Ecto neural progenitor cell (in vitro differentiated cells): ENCODE measurements around the gene DLGAP1.
"Not testable (repeated sequence)": the region's sequence is repeated elsewhere in the genome, so short reads cannot be mapped to it uniquely, and the experiment has no call there.

Experiments used
- DNase-seq: peaks from one replicate; pipeline ENCODE4 v3.0.0-alpha.2; 2018; ENCODE audit warnings: low spot score

The DLGAP1 gene

DNA sequence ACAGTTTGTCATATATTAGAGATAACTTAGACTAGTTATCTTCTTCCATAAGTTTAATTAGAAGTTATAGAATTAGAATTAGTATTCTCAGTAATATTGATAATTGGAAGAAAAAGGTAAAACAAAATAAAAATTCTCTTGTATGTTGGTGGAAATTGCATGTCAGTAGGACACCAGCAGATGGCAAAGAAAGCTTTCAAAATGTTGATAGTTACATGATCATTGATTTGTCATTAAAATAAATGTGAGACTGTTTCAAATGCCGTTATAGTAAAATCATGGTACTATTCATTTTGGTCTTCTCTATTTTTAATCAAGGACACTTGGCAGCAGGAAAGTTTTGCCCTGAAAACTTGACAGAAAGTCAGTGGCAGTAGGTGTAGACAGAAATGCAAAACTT is 734.9 kb downstream of the DLGAP1 start:
- DNase-seq: no peak

DNA sequence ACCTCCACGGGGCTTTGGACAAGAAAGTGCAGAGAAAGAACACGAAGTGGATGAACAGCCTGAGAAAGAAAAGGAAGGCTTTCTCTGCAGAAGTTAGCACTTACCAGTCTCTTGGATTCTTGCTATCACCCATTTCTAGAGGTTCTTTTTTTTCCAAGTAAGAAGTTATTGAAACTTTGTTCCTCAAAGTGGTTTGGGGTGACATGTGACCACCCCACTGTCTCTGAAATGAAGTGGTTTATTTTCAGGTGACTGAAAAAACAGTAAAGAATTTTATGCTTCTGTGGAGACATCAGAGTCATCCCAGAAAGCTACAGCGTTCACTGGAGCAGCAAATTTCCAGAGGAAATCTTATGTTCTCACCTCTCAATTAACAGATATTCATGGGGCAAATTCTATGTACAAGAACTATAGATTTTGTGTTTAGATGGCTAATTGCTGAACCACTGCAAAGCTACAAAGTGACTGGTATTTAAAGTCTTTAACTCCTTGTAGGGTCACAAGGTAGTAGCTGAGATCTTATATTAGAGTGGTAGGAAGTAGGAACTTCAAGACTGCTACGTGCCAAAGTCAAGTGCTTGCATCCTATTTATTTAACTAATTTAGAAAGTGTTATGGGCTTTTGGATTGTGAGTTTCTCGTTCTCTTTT is 737.6 kb downstream of the DLGAP1 start:
- DNase-seq: no peak

DNA sequence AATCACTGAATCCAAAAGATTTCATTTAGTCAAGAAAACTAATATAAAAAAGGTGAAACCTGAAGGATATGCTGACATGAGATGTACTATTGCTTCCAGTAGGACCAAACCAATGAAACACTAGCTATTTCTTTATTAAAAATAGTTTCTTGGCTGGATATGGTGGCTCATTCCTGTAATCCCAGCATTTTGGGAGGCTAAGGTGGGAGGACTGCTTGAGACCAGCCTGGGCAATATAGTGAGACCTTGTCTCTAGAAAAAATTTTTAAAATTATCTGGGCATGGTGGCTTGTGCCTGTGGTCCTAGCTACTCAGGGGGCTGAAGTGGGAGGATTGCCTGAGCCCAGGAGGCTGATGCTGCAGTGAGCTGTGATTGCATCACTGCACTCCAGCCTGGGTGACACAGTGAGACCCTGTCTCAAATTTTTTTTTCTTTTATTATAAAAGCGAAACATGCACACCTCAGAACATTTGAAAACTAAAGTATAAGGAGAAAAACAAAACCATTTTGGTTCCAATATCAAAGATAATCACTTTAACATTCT is 738.9 kb downstream of the DLGAP1 start:
- DNase-seq: no peak

DNA sequence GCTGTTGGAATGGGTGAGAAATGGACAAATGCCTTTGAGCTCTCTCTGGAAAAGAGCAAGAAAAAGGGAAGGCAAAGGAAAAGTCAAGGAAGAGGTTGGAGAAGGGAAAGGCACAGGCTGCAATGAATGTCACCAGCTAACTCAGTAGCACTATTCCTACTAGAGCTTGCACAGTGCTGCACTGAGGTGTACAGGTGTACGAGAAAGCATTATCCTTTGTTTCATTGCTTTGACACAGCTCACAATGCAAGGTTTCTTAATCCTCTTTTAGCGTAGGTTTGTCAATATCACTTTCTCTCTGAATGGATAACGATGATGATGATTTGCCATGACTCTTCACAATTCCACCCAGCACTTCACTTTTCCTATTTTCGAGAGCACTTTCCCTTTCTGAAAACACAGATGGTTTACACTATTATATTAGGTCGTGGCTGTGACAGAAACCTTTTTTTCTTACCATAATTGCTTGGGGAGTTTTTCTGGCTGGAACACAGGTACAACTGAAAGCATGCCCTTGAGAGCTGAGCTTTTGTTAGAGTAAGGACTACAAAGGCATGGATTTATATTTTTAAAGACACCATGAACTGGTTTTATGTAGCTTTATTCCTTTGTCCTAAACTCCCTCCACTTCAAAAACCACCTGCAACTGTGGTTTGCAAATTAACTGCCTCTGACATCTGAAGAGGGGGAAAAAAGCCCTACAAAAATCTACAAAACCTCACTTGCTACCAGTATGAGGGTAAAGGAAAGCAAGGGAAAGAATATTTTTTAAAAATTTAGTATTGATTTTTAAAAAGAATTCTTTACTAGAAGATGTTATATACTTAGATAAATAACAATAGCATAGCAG is 739.7 kb downstream of the DLGAP1 start:
- DNase-seq: no peak

DNA sequence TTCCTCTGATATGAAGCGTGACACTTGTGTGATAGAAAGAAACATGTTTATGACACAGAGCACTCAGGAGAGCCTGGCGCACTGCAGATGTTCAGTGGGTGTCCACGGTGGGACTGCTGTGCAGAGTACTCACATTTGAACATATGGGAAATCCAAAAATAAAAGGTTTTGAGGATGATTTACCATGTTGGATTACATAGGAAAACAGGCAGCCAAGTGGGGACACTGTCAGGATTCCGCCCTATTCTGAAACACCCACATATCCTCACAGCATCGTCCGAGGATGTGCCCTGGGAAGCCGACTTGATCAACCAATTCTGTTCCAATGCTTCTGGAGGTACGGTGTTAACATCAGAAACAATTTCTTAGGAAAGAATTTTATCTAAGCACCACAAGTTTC is 741.4 kb downstream of the DLGAP1 start:
- no peak for DNase-seq

DNA sequence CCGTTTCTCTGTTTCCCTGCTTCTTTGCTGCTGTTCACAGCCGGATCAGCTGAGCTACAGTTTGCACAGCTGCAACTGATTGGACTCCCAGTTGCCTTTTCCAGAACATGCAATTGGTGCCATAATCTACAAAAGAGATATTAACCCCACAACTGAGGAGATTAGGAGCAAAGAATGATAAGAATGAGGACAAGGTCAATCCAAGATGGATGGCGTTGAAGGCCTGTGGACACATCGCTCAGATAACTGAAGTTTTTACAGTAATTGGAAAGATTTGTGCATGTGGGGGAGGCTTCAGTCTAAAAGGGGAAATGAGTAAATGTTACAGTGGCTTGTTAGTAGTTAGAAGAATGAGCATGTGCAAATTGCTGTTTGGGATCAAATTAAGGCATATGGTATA is 741.9 kb downstream of the DLGAP1 start:
- DNase-seq: no peak

DNA sequence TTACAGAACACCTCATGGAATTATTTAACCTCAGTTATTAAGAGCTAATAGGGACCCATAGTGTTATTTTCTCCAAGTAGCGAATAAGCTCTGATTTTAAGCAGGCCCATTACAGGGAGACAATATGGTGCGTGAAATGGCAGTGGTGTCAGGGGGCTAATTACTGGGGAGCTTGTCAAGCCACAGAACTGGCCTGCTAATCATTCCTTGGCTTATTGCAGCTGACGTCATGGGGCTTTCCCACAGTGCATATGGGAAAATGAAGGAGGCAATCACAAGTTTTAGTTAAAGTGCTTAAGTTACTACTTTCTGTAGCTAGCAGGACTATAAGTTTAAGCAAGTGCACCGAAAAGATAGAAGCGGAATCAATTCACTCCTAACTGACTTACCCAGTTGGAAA is 742.6 kb downstream of the DLGAP1 start:
- DNase-seq: no peak

DNA sequence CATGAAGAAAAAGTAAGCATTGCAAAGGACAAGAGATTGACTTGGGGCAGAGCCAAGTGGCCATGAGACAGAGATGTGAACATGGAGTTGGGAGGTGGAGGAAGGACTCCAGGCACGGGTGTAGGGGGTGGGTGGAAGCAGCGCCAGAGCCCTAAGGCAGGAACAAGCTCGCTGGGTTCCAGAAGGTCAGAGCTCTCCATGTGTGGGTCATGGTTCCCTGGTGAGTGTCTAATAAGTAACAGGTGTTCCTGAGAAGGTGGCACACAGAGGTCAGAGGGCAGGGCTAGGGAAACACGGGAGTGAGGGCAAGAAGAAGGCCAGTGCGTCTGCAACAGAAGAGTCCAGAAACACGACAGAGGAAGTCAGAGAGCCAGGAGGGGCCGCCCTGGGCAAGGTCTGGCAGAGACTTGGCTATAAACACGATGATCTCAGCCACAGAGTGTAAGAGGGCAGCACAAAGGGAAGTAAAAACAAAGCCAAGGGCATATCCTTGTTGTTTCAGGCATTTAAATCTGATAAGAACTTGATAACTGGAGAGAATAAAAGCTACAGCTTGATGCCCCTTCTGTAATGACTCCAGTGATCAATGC is 744.3 kb downstream of the DLGAP1 start:
- DNase-seq: no peak

DNA sequence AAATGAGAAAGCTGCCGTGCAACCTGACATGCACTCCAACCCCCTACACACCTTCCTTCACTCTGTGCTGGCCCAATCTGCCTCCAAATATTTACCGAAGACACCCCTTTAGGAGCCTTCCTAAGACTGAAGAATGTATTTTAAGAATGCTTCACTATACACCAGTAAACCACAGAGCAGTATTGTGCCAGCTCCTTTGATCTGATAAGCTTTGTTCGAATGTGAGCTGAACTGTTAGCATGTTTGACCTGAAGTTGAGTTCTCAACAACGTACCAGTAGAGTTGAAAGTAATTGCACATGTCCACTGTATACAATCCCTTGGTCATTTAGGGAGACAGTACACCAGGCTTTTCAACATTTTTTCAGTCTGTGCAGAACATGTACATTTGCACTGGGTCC is 745.9 kb downstream of the DLGAP1 start:
- DNase-seq: no peak

DNA sequence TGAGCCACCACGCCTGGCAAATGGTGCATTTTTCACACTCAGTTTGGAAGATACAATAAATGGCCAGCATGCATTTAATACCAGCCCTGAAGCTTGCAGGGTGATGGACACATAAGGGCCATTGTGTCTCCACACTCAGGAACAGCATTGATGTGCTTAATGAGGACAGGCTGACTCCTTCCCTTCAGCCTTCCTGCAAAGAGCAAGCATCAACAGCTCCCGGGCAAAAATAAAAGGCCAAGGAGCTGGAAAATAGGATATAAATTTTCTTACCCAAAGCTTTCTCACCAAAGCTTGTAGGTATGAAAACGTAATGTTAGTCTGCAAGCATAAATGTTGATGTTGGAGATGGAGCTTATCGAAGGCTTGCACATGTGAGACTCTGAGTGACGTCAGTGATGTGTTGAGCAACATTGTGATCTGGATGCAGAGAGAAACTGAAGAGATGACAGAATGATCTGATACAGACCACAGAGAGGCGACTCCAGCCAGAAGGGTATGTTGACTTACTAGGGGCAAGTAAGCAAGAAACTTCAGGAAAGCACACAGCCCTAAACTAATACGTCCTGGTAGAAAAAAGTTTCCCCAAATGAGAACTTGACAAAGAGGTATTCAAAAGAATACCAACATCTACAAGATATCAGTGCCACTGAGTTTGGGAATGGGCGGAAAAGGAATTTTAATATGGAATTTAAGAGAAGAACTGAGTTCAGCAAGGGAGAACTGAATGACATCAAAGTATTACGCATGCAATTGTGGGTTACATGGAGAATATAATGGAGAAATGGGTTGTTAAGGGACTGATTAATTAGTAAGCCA is 748.6 kb downstream of the DLGAP1 start:
- DNase-seq: no peak

DNA sequence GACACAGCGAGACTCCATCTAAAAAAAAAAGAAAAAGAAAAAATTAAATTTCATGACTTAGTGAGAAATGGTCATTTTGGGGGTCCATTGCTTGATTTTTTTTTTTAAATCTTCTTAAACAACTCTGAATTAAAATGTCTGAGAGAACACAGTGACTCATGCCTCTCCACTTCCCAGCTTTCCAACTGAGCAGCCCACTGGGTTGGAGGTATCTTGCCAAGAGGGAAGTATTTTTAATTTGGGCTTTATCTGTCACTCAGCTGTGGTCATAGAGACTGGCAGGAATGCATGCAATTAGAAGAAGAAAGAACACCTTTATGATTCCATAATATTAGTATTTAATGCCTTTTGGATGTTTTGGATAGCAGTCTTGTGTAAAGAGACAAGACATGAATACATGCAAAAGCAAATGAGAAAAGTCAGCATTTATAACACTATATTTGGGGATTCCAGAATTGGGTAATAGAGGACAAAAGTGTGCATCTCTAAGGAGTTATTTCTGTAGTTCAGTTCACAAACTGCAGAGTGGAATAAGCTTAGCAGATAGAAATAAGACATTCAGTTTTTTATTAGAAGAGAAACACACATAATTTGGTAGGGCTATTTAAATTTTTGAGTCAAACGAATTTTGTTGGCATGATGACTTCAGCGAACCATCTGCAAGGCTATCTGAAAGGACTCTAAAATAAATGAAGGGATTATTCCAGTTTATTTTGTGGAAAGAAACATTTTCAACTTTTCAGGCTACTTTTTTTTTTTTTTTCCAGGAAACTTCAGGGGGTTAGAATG is 750.4 kb downstream of the DLGAP1 start:
- no peak for DNase-seq

DNA sequence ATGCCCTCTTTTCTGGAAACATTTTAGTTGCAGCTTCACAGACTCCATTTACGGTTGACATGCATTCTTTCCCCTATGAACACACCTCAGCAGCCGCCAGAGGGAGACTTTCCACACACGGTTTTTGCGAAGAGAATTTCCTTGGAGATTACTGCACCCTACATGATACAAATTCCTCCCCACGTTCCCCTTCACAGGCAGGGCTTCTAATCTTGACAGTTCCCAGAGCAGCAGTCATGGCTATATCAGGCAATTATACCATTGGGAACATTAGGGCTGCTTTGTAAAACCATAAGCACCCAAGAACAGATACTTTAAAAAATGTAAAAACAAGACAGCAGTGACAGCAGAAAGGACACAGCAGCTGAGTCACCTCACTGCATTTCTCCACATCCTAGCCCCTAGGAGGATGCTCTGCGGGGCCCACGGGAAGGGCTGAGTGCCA is 751.4 kb downstream of the DLGAP1 start:
- DNase-seq: peak; percentile 76

DNA sequence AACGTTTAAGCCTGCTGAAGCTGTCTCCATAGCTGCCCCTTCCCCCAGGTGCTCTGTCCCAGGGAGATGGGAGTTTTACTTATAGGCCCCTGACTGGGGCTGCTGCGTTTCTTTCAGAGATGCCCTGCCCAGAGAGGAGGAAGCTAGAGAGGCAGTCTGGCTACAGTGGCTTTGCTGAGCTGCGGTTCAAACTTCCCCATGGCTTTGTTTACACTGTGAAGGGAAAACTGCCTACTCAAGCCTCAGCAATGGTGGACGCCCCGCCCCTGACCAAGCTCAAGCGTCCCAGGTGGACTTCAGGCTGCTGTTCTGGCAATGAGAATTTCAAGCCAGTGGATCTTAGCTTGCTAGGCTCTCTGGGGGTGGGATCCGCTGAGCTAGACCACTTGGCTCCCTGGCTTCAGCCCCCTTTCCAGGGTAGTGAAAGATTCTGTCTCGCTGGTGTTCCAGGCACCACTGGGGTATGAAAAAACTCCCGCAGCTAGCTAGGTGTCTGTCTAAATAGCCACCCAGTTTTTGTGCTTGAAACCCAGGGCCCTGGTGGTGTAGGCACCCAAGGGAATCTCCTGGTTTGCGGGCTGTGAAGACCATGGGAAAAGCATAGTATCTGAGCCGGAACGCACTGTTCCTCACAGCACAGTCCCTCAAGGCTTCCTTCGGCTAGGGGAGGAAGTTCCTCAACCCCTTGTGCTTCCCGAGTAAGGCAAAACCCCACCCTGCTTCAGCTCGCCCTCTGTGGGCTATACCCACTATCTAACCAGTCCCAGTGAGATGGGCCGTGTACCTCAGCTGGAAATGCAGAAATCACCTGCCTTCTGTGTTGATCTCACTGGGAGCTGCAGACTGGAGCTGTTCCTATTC is 755.2 kb downstream of the DLGAP1 start:
- DNase-seq: not testable (repeated sequence)

DNA sequence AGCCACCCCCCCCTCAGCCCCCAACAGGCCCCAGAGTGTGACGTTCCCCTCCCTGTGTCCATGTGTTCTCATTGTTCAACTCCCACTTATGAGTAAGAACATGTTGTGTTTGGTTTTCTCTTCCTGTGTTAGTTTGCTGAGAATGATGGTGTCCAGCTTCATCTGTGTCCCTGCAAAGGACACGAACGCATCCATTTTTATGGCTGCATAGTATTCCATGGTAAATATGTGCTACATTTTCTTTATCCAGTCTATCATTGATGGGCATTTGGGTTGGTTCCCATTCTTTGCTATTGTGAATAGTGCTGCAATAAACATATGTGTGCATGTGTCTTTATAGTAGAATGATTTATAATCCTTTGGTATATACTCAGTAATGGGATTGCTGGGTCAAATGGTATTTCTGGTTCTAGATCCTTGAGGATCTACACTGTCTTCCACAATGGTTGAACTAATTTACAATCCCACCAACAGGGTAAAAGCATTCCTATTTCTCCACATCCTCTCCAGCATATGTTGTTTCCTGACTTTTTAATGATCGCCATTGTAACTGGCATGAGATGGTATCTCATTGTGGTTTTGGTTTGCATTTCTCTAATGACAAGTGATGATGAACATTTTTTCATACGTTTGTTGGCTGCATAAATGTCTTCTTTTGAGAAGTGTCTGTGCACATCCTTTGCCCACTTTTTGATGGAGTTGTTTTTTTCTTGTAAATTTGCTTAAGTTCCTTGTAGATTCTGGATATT is 760.9 kb downstream of the DLGAP1 start:
- DNase-seq: not testable (repeated sequence)

DNA sequence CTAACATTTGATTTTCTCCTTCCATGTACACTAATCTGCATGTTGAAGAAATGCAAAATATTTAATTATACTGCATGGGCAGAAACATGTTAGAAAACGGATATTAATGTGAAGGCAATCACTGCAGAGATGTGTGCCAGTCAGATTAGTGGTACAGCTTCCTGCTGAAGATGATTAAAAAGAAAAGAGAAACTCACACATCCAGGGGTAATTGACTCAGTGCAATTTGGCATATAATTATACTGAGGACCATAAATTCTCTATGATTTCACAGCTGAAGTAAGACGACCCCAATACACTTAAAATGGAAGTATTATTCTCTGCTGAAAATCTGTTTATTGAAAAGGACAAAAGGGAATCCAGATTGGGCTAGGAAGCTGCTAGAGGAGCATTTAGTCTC is 761.7 kb downstream of the DLGAP1 start:
- no peak for DNase-seq

DNA sequence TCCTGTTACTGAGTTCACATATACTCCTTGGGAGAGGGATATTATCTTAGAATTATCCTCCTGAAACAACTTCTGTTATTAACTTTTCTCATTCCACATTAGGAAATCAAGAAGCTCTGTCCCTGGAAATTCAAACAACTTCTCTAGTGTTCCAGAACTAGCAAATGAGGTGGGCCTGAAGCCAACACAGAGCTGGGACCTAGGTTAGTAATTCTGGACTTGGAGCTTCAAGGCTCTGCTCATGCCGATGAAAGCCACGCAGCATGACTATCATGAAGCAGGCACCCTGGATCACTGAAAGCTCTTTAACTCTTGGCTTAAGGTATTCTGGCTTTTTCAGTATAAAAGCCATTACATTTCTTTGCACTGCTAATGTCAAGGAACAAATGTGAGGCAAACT is 762.4 kb downstream of the DLGAP1 start:
- no peak for DNase-seq

DNA sequence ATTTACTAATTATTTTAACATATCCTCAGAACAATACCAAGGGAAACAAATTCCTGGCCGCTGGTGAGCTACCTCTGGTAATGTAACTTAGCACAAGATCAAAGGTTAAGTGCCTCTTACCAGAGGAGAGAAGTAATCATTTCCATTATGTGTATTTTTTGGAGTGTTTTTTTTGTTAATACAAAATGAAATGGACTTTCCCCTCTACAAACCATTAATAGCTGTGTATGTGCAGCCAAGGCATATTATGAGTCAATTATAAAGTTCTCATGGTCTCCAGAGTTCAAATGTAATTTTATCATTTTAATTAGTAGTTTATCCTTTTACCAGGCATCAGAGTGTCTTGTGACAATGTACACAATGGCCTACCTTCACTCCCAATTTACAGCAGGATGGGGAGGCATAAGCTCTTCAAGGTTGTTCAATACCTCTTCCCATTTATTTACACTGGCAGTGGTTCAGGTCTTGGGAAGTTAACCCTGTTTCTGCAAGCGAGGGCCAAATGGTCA is 762.9 kb downstream of the DLGAP1 start:
- no peak for DNase-seq

DNA sequence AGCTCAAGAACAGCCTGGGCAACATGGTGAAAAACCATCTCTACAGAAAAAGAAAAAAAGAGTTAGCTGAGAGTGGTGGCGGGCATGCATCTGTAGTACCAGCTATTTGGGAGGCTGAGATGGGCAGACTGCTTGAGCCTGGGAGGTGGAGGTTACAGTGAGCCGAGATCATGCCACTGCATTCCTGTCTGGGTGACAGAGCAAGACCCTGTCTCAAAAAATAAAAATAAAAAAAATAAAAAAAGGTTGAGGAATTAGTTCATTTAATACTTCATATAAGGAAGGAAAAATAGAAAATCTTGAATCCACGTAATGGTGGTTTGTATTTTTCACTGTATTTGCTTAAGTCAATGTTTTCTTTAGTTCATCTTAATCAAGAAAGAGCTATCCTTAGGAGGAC is 763.4 kb downstream of the DLGAP1 start:
- no peak for DNase-seq

DNA sequence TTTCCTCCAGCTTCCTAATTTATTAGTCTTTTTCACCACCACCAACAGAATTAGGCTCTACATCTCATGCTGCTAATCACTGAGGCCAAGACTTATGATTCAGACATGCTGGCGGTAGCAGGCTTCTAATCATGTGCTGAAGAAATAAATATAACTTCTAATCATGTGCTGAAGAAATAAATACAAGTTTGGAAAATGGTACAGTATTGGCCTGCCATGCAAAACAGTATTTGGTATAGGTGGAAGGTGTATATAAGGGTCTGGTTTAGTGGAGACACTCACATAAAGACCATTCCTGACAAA is 764.4 kb downstream of the DLGAP1 start:
- no peak for DNase-seq
